ENCODE data around the gene NLGN1. TPM values are rescaled to one million over a fixed set of nuclear protein-coding genes. Genes with fewer than 3 reads are reported as not detected.

The NLGN1 gene
- total RNA-seq, 2 donors from 2014 or later, result 0.67 to 1.3 TPM

DNA sequence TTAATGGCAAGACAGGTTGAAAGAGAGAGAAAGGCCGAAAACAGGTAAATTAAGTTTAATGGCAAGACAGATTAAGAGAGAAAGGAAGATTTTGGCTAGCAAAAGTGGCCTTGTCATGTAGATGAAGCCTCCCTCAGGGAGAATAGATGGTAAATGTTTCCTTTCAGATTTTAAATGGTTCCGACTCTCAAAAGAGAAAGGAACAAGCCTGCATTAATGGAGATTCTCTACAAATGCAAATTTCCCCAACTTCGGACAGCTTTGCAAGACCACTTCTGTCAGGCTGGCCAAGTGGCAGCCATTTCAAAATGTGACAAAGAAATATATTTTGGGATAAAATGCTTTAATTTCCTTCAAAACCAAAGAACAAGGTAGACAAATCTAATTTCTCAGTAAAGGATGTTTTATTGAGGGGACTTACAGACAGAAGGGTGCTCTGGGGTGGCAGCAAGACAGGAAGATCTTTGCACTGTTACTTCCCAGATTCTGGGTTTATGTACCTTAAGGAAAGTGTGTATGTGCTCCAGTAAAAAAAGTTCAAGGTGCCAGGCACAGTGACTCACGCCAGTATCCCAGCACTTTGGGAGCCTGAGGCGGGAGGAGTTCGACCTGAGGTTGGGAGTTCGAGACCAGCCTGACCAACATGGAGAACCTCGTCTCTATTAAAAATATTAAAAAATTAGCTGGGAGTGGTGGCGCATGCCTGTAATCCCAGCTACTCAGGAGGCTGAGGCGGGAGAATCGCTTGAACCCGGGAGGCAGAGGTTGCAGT, 835.3 kb downstream of the NLGN1 start:
- intact Hi-C loops (cut with DNase I), result no loop called here

DNA sequence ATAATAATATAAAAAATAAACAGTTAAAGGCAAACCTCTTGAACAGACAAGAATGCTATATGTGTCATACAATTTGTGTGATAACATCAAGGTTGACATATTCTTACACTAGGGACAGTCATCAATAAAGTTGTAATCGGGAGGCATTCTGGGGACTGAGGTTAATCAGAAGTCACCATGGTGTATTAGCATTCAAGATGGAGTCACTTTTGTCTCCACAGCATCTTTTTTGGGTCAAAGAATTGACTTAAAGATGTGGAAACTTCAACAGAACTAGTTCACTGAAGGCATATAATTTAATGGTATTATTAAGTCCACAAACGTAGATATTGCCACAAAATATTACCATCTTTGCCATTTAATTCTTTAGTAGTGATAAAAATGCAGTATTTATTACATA, 836.0 kb downstream of the NLGN1 start:
- Histone ChIP-seq H3K4me1 (no peaks in the 10 kb centered on the region), H3K4me3 (no peak overlapping the region), H3K9ac (ENCODE audit: low read depth in 2 of 2, low read length in 2 of 2) (no peak overlapping the region), H3K9me3 (no peaks in the 10 kb centered on the region), H3K27ac (no peak overlapping the region), H3K36me3 (no peaks in the 10 kb centered on the region), H3K27me3 (no peaks in the 10 kb centered on the region)
- TF ChIP-seq, protein P1, sequence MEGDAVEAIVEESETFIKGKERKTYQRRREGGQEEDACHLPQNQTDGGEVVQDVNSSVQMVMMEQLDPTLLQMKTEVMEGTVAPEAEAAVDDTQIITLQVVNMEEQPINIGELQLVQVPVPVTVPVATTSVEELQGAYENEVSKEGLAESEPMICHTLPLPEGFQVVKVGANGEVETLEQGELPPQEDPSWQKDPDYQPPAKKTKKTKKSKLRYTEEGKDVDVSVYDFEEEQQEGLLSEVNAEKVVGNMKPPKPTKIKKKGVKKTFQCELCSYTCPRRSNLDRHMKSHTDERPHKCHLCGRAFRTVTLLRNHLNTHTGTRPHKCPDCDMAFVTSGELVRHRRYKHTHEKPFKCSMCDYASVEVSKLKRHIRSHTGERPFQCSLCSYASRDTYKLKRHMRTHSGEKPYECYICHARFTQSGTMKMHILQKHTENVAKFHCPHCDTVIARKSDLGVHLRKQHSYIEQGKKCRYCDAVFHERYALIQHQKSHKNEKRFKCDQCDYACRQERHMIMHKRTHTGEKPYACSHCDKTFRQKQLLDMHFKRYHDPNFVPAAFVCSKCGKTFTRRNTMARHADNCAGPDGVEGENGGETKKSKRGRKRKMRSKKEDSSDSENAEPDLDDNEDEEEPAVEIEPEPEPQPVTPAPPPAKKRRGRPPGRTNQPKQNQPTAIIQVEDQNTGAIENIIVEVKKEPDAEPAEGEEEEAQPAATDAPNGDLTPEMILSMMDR (IDR thresholded peaks at IDR 0.05), result no peak
- intact Hi-C loops (cut with DNase I), result no loop called here
- no peak for DNase-seq

More for the DNA sequence above, 835.3 kb downstream of the NLGN1 start:
- no peaks in the 10 kb centered on the region for H3K9me3 ChIP-seq
- no peak for DNase-seq
- H3K4me1 ChIP-seq, result no peaks in the 10 kb centered on the region
- H3K27me3 ChIP-seq, result no peaks in the 10 kb centered on the region
- H3K27ac ChIP-seq, result no peak overlapping the region
- no peak overlapping the region for H3K4me3 ChIP-seq
- TF ChIP-seq, protein P1 (IDR thresholded peaks at IDR 0.05), result no peak
- H3K36me3 ChIP-seq, result no peaks in the 10 kb centered on the region
- no peak overlapping the region for H3K9ac ChIP-seq (ENCODE audit: low read depth in 2 of 2, low read length in 2 of 2)

DNA sequence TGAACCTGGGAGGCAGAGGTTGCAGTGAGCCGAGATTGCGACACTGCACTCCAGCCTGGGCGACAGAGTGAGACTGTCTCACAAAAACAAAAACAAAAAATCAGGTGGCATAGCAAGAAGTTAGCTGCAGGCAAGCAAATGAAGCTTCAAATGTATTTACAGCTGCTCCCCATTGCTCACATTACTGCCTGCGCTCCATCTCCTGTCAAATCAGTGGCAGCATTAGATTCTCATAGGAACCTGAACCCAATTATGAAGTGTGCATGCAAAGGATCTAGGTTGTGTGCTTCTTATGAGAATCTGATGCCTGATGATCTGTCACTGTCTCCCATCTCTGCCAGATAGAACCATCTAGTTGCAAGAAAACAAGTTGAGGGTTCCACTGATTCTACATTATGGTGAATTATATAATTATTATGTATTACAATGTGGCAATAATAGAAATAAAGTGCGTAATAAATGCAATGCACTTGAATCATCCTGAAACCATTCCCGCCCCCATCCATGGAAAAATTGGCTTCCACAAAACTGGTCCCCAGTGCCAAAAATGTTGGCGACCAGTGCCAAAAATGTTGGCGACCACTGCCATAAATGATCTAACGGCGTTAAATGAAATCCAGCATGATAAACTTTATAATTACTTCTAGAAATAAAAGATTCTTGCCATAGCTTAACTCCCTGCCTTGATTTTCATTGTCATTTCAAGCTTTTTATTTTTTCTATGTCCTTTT, 844.9 kb downstream of the NLGN1 start:
- intact Hi-C loops (cut with DNase I), result no loop called here
- no peaks in the 10 kb centered on the region for H3K27me3 ChIP-seq
- H3K27ac ChIP-seq, result no peak overlapping the region
- no peaks in the 10 kb centered on the region for H3K9me3 ChIP-seq
- H3K4me1 ChIP-seq, result no peaks in the 10 kb centered on the region
- no peaks in the 10 kb centered on the region for H3K36me3 ChIP-seq
- no peak for DNase-seq
- no peak overlapping the region for H3K9ac ChIP-seq (ENCODE audit: low read depth in 2 of 2, low read length in 2 of 2)
- TF ChIP-seq, protein P1 (IDR thresholded peaks at IDR 0.05), result no peak
- H3K4me3 ChIP-seq, result no peak overlapping the region

DNA sequence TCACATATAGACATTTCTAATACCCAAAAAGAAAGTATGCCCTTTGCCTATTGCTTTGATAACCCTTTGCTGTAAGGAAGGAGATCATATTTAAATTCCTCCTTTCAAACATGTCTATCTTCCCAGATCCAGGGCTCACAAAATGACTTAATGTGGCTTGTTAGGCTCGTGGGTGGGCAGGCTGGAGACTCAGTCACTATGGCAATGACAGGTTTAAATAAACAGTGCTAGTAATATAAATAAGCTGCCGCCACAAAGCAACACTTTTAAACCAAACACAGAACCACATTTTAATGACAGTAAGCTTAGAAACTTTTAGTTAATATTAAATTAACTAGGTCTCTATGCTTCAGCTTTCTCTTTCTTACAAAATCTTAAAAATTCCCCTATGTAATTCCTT, 845.6 kb downstream of the NLGN1 start:
- no peak overlapping the region for H3K27ac ChIP-seq
- no peaks in the 10 kb centered on the region for H3K27me3 ChIP-seq
- H3K9ac ChIP-seq (ENCODE audit: low read depth in 2 of 2, low read length in 2 of 2), result no peak overlapping the region

DNA sequence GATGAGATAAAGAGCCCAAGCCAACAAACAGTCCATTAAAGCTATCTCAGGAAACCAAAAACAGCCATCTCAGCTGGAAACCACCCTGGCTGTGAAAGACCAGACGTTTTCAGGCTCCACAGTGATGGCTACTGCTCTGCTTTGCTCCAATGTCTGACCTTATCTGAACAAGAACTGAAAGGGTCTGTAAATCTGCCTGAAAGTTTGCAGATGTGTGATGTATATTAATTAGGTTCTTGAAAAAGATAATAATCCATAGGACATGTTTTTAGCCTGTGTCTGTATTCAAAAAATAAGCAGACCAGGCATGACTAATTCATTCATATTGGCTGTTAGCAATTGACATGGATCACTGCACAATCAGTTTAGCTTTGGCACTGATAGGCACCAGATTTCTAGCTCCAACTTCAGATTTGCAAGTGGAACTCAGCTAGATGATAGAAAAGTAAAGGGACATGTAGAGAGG, 850.2 kb downstream of the NLGN1 start:
- H3K4me3 ChIP-seq, result no peak overlapping the region
- TF ChIP-seq, protein P1 (IDR thresholded peaks at IDR 0.05), result no peak
- no peaks in the 10 kb centered on the region for H3K4me1 ChIP-seq
- H3K27ac ChIP-seq, result no peak overlapping the region
- H3K36me3 ChIP-seq, result no peaks in the 10 kb centered on the region
- intact Hi-C loops (cut with DNase I), result no loop called here
- no peak overlapping the region for H3K9ac ChIP-seq (ENCODE audit: low read depth in 2 of 2, low read length in 2 of 2)
- no peaks in the 10 kb centered on the region for H3K9me3 ChIP-seq
- no peaks in the 10 kb centered on the region for H3K27me3 ChIP-seq
- no peak for DNase-seq

More for the DNA sequence above, 845.6 kb downstream of the NLGN1 start:
- Histone ChIP-seq H3K36me3 (no peaks in the 10 kb centered on the region), H3K9me3 (no peaks in the 10 kb centered on the region), H3K4me3 (no peak overlapping the region), H3K4me1 (no peaks in the 10 kb centered on the region)
- intact Hi-C loops (cut with DNase I), result no loop called here
- DNase-seq, result no peak
- TF ChIP-seq, protein P1 (IDR thresholded peaks at IDR 0.05), result no peak
